ENCODE data around the gene ILDR2.

DNA sequence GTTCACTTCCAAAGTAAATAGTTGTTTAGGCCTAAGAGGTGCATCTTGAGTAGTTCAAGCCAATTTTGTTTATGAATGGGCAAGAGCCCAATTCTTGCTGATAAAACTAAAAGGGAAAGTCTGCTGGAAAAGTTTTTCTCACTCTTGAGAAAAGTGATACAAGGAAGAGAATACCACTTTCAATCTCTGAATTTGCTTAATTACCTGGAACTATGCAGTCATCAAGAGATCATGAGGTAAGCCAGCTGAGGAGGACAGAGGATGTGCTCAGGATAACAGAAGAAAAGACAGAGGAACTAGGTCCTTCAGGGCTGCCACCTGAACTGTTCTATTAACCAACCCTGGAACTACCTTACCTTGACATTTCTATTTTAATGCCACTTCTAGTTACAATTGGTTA lies 42.2 kb downstream of the ILDR2 start:
- TF ChIP-seq, protein P1, sequence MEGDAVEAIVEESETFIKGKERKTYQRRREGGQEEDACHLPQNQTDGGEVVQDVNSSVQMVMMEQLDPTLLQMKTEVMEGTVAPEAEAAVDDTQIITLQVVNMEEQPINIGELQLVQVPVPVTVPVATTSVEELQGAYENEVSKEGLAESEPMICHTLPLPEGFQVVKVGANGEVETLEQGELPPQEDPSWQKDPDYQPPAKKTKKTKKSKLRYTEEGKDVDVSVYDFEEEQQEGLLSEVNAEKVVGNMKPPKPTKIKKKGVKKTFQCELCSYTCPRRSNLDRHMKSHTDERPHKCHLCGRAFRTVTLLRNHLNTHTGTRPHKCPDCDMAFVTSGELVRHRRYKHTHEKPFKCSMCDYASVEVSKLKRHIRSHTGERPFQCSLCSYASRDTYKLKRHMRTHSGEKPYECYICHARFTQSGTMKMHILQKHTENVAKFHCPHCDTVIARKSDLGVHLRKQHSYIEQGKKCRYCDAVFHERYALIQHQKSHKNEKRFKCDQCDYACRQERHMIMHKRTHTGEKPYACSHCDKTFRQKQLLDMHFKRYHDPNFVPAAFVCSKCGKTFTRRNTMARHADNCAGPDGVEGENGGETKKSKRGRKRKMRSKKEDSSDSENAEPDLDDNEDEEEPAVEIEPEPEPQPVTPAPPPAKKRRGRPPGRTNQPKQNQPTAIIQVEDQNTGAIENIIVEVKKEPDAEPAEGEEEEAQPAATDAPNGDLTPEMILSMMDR (conservative IDR thresholded peaks at IDR 0.05) = no peak
- no peak for TF ChIP-seq EZH2 (IDR thresholded peaks at IDR 0.05; ENCODE audit: low read depth)
